ENCODE measurements around the gene INPP5B.
"Not testable (repeated sequence)": the region's sequence is repeated elsewhere in the genome, so short reads cannot be mapped to it uniquely, and the experiment has no call there.

Gene INPP5B

DNA sequence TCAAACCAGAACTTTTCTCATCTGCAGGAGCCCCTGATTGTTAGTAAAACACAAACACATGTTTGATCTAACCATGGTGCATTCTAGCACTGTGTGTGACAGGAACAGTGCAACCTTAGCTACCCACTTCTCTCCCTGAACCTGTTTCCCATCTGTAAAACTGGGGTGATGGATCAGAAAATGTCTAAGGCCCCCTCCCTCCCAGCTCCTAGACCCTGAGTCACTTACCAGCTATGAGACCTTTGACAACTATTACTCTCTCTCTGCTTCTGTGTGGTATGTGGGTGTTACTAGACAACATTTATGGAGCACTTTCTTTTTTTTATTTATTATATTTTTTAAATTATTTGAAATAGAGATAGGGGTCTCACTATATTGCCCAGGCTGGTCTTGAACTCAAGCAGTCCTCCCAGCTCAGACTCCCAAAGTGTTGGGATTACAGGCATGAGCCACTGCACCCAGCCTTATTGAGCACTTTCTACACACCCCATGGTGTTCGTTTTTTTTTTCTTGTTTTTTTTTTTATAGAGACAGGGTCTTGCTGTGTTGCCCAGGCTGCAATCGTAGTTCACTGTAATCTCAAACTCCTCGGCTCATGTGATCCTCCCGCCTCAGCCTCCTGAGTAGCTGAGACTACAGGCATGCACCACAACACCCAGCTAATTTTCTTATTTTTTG is 2.6 kb downstream of the INPP5B start:
- H3K36me3 ChIP-seq (replicated peaks): no peaks in the 10 kb centered on the region
- in situ Hi-C loops (cut with MboI; ENCODE audit: low sequenced_read_pairs): no loop called here
- no peak overlapping the region for H3K4me3 ChIP-seq
- H3K9me3 ChIP-seq: no peaks in the 10 kb centered on the region
- no peaks in the 10 kb centered on the region for H3K27me3 ChIP-seq (ENCODE audit: low read depth)
- DNase-seq (ENCODE audit: low spot score in 2 of 2): no peak
- peaks cover 5% of the 10 kb centered on the region for H3K4me1 ChIP-seq

DNA sequence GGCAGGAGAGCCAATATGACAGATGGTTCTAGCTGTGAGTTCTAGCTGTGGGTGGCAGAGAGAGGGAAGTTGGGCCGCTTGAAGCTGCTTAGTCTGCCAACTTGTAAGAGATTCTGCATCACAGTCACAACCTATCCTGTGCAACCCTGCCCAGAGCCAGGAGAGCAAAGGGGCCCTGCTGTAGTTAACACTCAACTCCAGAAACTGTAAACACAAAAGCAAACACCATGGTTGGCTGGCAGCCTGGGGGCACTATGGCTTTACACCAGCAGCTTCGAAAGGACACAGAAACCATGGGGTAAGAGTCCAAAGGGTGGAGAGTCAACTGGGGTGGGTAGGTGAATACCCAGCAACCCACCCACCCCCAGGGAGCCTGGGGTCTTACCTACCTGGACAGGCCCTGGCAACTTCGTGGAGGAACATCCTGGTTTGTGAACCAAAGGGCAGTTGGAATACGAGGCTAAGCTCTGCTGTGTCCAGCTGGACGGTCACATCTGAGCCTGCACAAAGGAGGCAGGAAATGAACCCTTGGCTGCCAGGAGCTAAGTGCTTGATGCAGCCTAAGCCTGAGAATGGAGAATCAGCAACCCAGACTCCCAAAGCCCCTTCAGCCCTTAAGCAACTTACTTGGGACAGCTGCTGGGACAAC is 6.4 kb downstream of the INPP5B start:
- DNase-seq (ENCODE audit: low spot score in 2 of 2): no peak
- H3K27me3 ChIP-seq (ENCODE audit: low read depth): no peaks in the 10 kb centered on the region
- no peak overlapping the region for H3K4me3 ChIP-seq
- no peaks in the 10 kb centered on the region for H3K4me1 ChIP-seq
- H3K9me3 ChIP-seq: no peaks in the 10 kb centered on the region
- in situ Hi-C loops (cut with MboI; ENCODE audit: low sequenced_read_pairs): no loop called here
- H3K36me3 ChIP-seq (replicated peaks): no peaks in the 10 kb centered on the region; the same call in 1 of the 2 replicates

- in situ Hi-C loops (cut with MboI; ENCODE audit: low sequenced_read_pairs); H3K9me3 ChIP-seq; H3K4me3 ChIP-seq; H3K27me3 ChIP-seq (ENCODE audit: low read depth); H3K4me1 ChIP-seq; DNase-seq (ENCODE audit: low spot score in 2 of 2); H3K36me3 ChIP-seq (replicated peaks): not testable (repeated sequence)
Observed at GRCh38 chr1:37936760-37937159, 10.1 kb downstream of the INPP5B start.

- H3K36me3 ChIP-seq (replicated peaks): peaks cover 4% of the 10 kb centered on the region; the same call in 1 of the 2 replicates
- no peaks in the 10 kb centered on the region for H3K9me3 ChIP-seq
- DNase-seq (ENCODE audit: low spot score in 2 of 2): no peak
- peaks cover 4% of the 10 kb centered on the region for H3K4me1 ChIP-seq
- in situ Hi-C loops (cut with MboI; ENCODE audit: low sequenced_read_pairs): no loop called here
- H3K4me3 ChIP-seq: no peak overlapping the region
- no peaks in the 10 kb centered on the region for H3K27me3 ChIP-seq (ENCODE audit: low read depth)
Observed at GRCh38 chr1:37932759-37933158, 14.1 kb downstream of the INPP5B start.

DNA sequence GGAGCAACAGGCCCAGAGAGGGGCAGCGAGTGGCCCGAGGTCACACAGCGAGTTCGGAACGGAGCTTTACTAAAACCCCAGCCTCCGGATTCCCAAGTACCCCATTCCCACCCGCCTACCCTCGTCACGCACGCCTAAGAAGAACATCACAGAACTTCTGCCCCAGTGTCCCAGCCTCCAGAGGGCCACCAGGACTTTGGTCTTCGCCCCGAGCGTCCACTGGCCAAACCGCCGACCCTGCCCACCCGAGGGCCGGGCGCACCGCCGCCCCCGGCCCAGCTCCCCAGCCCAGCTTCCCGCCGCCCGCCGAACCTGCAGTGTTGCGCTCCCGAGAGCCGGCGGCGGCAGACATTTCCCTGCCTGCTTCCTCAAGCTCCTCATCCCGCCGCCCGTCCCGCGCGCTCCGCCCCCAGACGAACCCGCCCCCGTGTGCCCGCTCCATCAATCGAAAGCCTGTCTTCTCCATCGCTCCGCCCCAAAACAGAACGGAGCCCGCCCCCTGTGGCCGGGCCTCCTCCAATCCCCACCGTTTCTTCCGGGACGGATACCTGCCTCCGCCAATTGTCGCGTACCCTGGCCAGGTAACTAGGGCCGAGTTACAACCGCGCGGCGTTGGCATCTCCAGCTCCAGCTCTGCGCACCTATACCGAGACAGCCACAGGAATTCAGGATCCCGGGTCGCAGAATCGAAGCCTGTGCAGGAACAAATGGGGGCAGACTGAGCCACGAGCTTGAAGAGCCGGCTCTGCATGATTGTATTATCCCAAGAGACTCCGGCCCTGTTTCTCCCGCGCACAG is 15.3 kb downstream of the INPP5B start:
- Histone ChIP-seq H3K36me3 (replicated peaks) (peaks cover 4% of the 10 kb centered on the region; the same call in 1 of the 2 replicates), H3K4me1 (peaks cover 5% of the 10 kb centered on the region), H3K9me3 (no peaks in the 10 kb centered on the region), H3K27me3 (ENCODE audit: low read depth) (no peaks in the 10 kb centered on the region), H3K4me3 (peak overlapping the region; percentile 56)
- DNase-seq (ENCODE audit: low spot score in 2 of 2): peak; percentile 95 to 99
- in situ Hi-C loops (cut with MboI; ENCODE audit: low sequenced_read_pairs): no loop called here

- Histone ChIP-seq H3K4me1 (peaks cover 10% of the 10 kb centered on the region), H3K4me3 (peak overlapping the region; percentile 56), H3K9me3 (no peaks in the 10 kb centered on the region), H3K36me3 (replicated peaks) (peaks cover 4% of the 10 kb centered on the region; the same call in 1 of the 2 replicates), H3K27me3 (ENCODE audit: low read depth) (no peaks in the 10 kb centered on the region)
- in situ Hi-C loops (cut with MboI; ENCODE audit: low sequenced_read_pairs): no loop called here
- no peak for DNase-seq (ENCODE audit: low spot score in 2 of 2)
Observed at GRCh38 chr1:37931102-37931360, 15.8 kb downstream of the INPP5B start.

DNA sequence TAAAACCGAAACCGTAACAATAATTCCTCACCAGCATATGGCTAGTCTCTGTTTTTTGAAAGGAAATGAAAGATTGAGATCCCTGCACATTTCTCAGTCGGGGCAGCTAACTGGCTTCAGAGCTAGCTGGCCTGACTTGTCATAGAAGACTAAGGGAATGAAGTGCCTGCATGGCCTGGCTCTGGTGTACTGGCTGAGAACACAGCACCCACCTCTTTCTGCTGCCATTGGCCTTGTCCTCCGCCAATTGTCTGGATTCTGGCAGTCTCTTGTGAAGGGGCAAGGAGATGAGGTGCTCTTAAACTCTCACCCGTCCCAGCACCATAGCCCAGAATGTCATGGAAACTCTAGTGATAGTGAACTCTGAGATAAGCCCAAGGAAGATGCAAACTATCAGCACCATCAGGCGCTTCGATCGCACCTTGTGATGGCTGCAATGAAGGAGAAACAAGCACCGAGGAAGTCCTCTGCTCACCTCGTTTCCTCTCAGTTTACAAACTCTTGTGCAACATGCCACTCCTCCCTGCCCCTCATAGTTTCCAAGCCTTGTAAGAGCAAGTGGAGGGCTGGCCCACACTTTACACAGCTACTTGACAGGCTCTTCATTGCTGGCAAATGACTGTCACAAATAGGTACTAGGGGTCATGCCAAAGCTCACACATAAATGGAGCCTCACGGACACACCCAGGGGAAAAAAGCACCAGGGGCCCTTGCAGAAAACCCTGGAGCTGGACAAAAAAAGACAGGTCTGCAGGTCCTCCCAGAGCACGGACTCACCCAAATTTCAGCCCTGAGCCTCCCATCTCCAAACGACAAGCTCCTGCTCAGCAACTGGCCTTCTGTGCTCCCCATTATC is 16.4 kb downstream of the INPP5B start:
- in situ Hi-C loops (cut with MboI; ENCODE audit: low sequenced_read_pairs): no loop called here
- no peak for DNase-seq (ENCODE audit: low spot score in 2 of 2)
- Histone ChIP-seq H3K36me3 (replicated peaks) (peaks cover 4% of the 10 kb centered on the region; the same call in 1 of the 2 replicates), H3K4me3 (peak overlapping the region; percentile 56), H3K4me1 (peaks cover 15% of the 10 kb centered on the region), H3K9me3 (no peaks in the 10 kb centered on the region), H3K27me3 (ENCODE audit: low read depth) (no peaks in the 10 kb centered on the region)

DNA sequence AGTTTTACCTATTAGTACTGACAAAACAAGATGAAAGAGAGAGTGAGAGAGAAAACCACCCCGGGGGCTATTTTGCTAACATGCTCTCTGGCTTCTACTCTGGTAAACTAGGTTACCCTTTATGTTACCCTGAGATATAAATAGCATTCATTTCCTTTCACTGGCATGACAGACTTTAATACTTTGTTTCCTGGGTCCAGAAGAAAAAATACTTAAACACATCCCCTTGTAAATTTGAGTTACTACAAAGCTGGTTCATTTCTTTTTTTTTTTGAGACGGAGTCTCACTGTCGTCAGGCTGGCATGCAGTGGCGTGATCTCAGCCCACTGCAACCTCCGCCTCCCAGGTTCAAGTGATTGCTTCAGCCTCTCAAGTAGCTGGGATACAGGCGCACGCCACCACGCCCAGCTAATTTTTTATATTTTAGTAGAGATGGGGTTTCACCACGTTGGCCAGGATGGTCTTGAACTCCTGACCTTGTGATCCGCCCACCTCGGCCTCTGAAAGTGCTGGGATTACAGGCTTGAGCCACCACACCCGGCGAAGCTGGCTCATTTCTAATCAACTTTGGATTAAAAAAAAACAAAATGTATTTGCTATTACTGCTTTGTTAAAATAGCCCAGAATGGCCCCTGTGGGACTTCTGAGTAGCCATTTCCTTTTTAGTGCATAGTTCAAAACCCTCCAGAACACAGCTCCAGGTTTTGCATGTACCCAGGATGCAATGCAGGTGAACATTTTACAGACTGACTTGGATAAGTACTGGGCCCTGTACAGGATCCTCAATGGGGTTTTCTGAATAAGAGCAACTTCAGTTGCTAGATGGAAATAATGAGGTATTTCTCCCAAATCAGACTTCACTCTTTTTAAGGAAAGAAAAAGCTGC is 20.6 kb downstream of the INPP5B start:
- no peak overlapping the region for H3K4me3 ChIP-seq
- in situ Hi-C loops (cut with MboI; ENCODE audit: low sequenced_read_pairs): no loop called here
- peaks cover 17% of the 10 kb centered on the region for H3K4me1 ChIP-seq
- no peaks in the 10 kb centered on the region for H3K9me3 ChIP-seq
- DNase-seq (ENCODE audit: low spot score in 2 of 2): peak; percentile 35 to 36
- peaks cover 4% of the 10 kb centered on the region; the same call in 1 of the 2 replicates for H3K36me3 ChIP-seq (replicated peaks)
- H3K27me3 ChIP-seq (ENCODE audit: low read depth): no peaks in the 10 kb centered on the region

GRCh38 chr1:37925316-37925715 is 21.5 kb downstream of the INPP5B start:
- Histone ChIP-seq H3K27me3 (ENCODE audit: low read depth) (no peaks in the 10 kb centered on the region), H3K4me3 (no peak overlapping the region), H3K9me3 (no peaks in the 10 kb centered on the region), H3K36me3 (replicated peaks) (peaks cover 1% of the 10 kb centered on the region; the same call in 1 of the 2 replicates), H3K4me1 (peaks cover 13% of the 10 kb centered on the region)
- DNase-seq (ENCODE audit: low spot score in 2 of 2): no peak
- in situ Hi-C loops (cut with MboI; ENCODE audit: low sequenced_read_pairs): no loop called here

GRCh38 chr1:37923551-37923889 is 23.3 kb downstream of the INPP5B start:
- Histone ChIP-seq H3K4me3 (no peak overlapping the region), H3K27me3 (ENCODE audit: low read depth) (no peaks in the 10 kb centered on the region), H3K36me3 (replicated peaks) (no peaks in the 10 kb centered on the region), H3K4me1 (peaks cover 13% of the 10 kb centered on the region), H3K9me3 (no peaks in the 10 kb centered on the region)
- in situ Hi-C loops (cut with MboI; ENCODE audit: low sequenced_read_pairs): no loop called here
- no peak for DNase-seq (ENCODE audit: low spot score in 2 of 2)

- Histone ChIP-seq H3K4me3 (no peak overlapping the region), H3K4me1 (peaks cover 13% of the 10 kb centered on the region), H3K36me3 (replicated peaks) (no peaks in the 10 kb centered on the region), H3K9me3 (no peaks in the 10 kb centered on the region), H3K27me3 (ENCODE audit: low read depth) (no peaks in the 10 kb centered on the region)
- no peak for DNase-seq (ENCODE audit: low spot score in 2 of 2)
- in situ Hi-C loops (cut with MboI; ENCODE audit: low sequenced_read_pairs): no loop called here
Observed at GRCh38 chr1:37922767-37923550, 23.9 kb downstream of the INPP5B start.

GRCh38 chr1:37919277-37919676 is 27.6 kb downstream of the INPP5B start:
- H3K4me1 ChIP-seq: no peaks in the 10 kb centered on the region
- H3K4me3 ChIP-seq: no peak overlapping the region
- no peaks in the 10 kb centered on the region for H3K27me3 ChIP-seq (ENCODE audit: low read depth)
- H3K9me3 ChIP-seq: no peaks in the 10 kb centered on the region
- in situ Hi-C loops (cut with MboI; ENCODE audit: low sequenced_read_pairs): no loop called here
- no peaks in the 10 kb centered on the region for H3K36me3 ChIP-seq (replicated peaks)
- DNase-seq (ENCODE audit: low spot score in 2 of 2): peak in 1 of 2 experiments; percentile 35

All from HAP-1 (cell line).